ENCODE results near the gene THSD4. TPM values are rescaled to one million over a fixed set of nuclear protein-coding genes. Genes with fewer than 3 reads are reported as not detected.
A peak's percentile ranks its signal among the peaks of the same experiment; 100 is the strongest.

The THSD4 gene
- total RNA-seq, 6 donors from 2014 or later, result 16.8 to 39.7 (median 21.7) TPM

GRCh38 chr15:71451130-71451529, 335.9 kb downstream of the THSD4 start:
- H3K4me3 ChIP-seq, result no peak overlapping the region
- H3K36me3 ChIP-seq, result no peaks in the 10 kb centered on the region
- ATAC-seq (ENCODE audit: low FRiP score in 2 of 2) (no peak), DNase-seq (no peak)
- 94 to 100% methylated on average over 4 of the region's 4 CpGs for WGBS, 2 donors
- H3K27me3 ChIP-seq, result no peaks in the 10 kb centered on the region
- H3K27ac ChIP-seq, result no peak overlapping the region
- H3K9me3 ChIP-seq, result no peaks in the 10 kb centered on the region
- H3K4me1 ChIP-seq, result peaks cover 0 to 15% (median 8%) of the 10 kb centered on the region in 4 donors
- no peak for TF ChIP-seq POLR2AphosphoS5 (IDR thresholded peaks at IDR 0.05)
- no peak for TF ChIP-seq EP300 (IDR thresholded peaks at IDR 0.05)
- no peak for TF ChIP-seq POLR2A (IDR thresholded peaks at IDR 0.05)
- TF ChIP-seq CTCF (IDR thresholded peaks at IDR 0.05), result no peak

GRCh38 chr15:71452893-71453292, 337.6 kb downstream of the THSD4 start:
- 79 to 95% methylated on average over 3 of the region's 3 CpGs for WGBS, 2 donors
- Histone ChIP-seq H3K9me3 (no peaks in the 10 kb centered on the region), H3K36me3 (no peaks in the 10 kb centered on the region), H3K4me3 (no peak overlapping the region), H3K27ac (no peak overlapping the region), H3K27me3 (no peaks in the 10 kb centered on the region), H3K4me1 (peaks cover 0 to 10% (median 3%) of the 10 kb centered on the region in 4 donors)
- ATAC-seq (ENCODE audit: low FRiP score in 2 of 2) (no peak), DNase-seq (no peak)
- TF ChIP-seq EP300 (IDR thresholded peaks at IDR 0.05) (no peak), POLR2AphosphoS5 (IDR thresholded peaks at IDR 0.05) (no peak), CTCF (IDR thresholded peaks at IDR 0.05) (no peak), POLR2A (IDR thresholded peaks at IDR 0.05) (no peak)

- Histone ChIP-seq H3K27ac (no peak overlapping the region), H3K4me1 (peaks cover 0 to 8% (median 3%) of the 10 kb centered on the region in 4 donors), H3K4me3 (no peak overlapping the region), H3K27me3 (no peaks in the 10 kb centered on the region), H3K9me3 (no peaks in the 10 kb centered on the region), H3K36me3 (no peaks in the 10 kb centered on the region)
- TF ChIP-seq EP300 (IDR thresholded peaks at IDR 0.05) (no peak), CTCF (IDR thresholded peaks at IDR 0.05) (no peak), POLR2AphosphoS5 (IDR thresholded peaks at IDR 0.05) (no peak), POLR2A (IDR thresholded peaks at IDR 0.05) (no peak)
- WGBS, 2 donors, result 58 to 71% methylated on average over 6 of the region's 6 CpGs
- ATAC-seq (ENCODE audit: low FRiP score in 2 of 2) (no peak), DNase-seq (peak in 1 of 2 donors; percentile 17)
These were observed 339.3 kb downstream of the THSD4 start for GRCh38 chr15:71454462-71454996.

GRCh38 chr15:71455107-71455506, 339.8 kb downstream of the THSD4 start:
- Histone ChIP-seq H3K27me3 (no peaks in the 10 kb centered on the region), H3K27ac (no peak overlapping the region), H3K4me1 (peaks cover 0 to 8% (median 3%) of the 10 kb centered on the region in 4 donors), H3K36me3 (no peaks in the 10 kb centered on the region), H3K4me3 (no peak overlapping the region), H3K9me3 (no peaks in the 10 kb centered on the region)
- ATAC-seq (ENCODE audit: low FRiP score in 2 of 2) (no peak), DNase-seq (no peak)
- no peak for TF ChIP-seq POLR2AphosphoS5 (IDR thresholded peaks at IDR 0.05)
- no peak for TF ChIP-seq EP300 (IDR thresholded peaks at IDR 0.05)
- TF ChIP-seq CTCF (IDR thresholded peaks at IDR 0.05), result no peak
- no peak for TF ChIP-seq POLR2A (IDR thresholded peaks at IDR 0.05)
- WGBS, 2 donors, result 72 to 89% methylated on average over 3 of the region's 3 CpGs

GRCh38 chr15:71455878-71456277, 340.6 kb downstream of the THSD4 start:
- no peak for ATAC-seq (ENCODE audit: low FRiP score in 2 of 2)
- TF ChIP-seq CTCF (IDR thresholded peaks at IDR 0.05) (no peak), POLR2AphosphoS5 (IDR thresholded peaks at IDR 0.05) (no peak), EP300 (IDR thresholded peaks at IDR 0.05) (no peak), POLR2A (IDR thresholded peaks at IDR 0.05) (no peak)
- peaks cover 0 to 8% (median 3%) of the 10 kb centered on the region in 4 donors for H3K4me1 ChIP-seq
- no peaks in the 10 kb centered on the region for H3K36me3 ChIP-seq
- no peaks in the 10 kb centered on the region for H3K27me3 ChIP-seq
- H3K9me3 ChIP-seq, result no peaks in the 10 kb centered on the region
- 56 to 66% methylated on average over 5 of the region's 5 CpGs for WGBS, 2 donors
- no peak overlapping the region for H3K27ac ChIP-seq
- no peak overlapping the region for H3K4me3 ChIP-seq
- DNase-seq, result no peak

Data from upper lobe of left lung (tissue), 6 donors.